GM08714 (cell line): ENCODE results near the gene VWA3A.
A peak's percentile ranks its signal among the peaks of the same experiment; 100 is the strongest.

ENCODE experiments used
- H3K4me3 ChIP-seq: fragments of 200-500 bp; sonication (Bioruptor generic); 2 replicates; pipeline ENCODE4 v1.5.1; 2014; ENCODE audit warnings: mild to moderate bottlenecking, low read length, inconsistent platforms
- ZNF274 ChIP-seq: IDR thresholded peaks from 2 replicates; pipeline ENCODE4 v1.6.1; 2012; ENCODE audit warnings: mild to moderate bottlenecking, low read depth, low read length

Gene VWA3A

DNA sequence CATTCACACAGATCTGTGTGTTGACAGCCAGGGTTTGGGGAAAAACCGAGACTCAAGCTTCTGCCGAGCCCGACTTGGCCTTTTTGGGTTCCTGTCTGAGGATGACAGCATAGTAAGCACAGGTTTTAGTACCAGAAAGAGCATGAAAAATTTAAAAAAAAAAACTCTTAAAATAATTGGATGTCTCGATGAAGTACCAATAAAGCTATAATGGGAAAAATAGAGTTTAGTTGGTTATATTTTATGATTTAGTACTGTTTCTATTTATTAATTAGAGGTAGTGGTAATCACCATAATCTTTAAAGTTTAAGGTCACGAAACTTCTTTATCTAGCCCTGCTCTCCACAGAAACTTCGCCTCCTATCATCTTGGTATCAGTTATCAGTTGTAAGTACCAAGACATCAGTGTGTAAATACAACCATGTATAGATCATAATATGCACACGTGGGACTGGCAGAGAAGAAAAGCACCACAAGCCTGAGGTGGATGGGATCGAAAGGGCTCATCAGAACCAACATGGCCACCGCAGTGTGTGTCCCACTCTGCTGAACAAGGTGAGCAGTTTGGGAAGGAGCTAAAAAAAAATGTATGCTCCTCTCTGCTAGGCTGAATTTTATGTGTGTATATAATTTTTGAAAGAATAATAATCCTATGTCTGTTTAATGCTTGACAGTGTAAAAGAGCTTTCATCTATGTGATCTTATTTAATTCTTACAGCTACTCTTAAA lies 99.4 kb downstream of the VWA3A start:
- peak overlapping the region; percentile 74 for H3K4me3 ChIP-seq
- no peak for TF ChIP-seq ZNF274

DNA sequence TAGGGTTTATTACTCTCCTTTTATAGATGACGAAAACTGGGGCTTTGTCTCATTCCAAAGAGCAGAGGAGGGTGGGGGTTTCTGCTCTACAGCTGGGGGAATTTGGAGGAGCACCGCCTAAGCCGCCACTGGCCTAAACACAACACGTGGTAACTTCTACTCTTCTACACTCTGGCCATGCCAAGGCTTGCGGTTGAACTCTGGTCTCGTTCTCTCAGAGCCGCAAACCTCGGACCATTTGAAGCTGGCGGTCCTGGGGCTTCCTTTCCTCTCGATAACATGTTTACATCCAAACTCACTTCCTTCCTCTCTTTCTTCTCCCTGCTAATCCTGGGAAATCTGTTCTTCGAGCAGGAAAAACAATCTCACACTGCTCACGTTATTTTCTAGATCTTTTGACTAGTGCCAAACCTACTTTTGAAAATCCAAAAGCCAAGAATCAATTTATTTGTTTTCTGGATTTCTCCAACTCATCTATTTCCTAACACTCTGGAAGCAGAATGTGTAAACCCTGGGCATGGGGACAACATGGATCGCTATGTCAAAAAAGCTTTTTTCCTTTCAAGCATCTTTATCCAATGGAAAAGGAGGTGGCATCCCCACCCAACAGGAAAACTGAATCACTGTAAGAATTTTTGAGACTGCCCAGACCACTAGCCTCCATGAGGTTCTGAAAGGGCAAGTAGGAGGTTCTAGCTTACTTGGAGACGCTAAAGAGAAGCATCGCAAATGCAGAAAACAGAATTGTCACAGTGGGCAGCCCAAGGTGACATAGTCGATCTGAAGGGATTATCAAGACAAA lies 100.1 kb downstream of the VWA3A start:
- H3K4me3 ChIP-seq, result peak overlapping the region; percentile 74; the same call in 1 of the 2 replicates
- TF ChIP-seq ZNF274, result no peak

GRCh38 chr16:22193063-22193411 lies 100.7 kb downstream of the VWA3A start:
- H3K4me3 ChIP-seq, result no peak overlapping the region
- TF ChIP-seq ZNF274, result no peak

DNA sequence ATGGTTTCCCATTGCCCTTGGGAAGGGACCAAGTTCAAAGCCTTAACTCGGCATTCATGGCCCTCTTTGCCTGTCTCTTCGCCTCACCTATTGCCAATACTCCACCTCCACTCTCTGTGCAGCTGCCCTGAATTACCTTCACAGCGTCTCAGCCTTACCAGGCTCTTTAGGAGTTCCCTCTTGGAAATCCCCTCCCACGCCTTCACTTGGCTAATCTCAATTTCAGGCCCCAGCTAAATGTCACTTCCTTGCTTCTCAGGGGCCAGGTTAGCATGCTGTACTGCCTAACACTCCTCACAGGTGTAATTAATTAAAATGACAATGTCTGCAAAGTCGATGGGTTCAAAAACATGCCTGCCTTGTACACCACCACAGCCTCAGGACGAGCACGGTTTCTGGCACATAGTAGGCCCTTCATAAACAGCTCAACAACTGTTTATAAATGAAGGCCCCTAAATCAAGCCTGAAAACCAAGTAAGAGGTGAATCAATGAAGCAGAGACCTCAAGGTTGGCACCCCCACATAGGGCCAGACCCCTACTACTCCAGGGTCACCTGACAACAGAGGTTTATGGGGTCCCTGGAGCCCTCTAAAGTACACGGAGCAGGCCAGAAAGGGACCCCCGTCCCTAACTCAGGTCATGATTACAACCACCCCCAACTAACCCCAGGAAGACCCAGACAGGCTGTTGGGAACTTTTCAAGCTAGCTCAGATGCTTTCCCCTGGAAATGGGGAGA lies 102.5 kb downstream of the VWA3A start:
- H3K4me3 ChIP-seq, result no peak overlapping the region
- TF ChIP-seq ZNF274, result no peak

GRCh38 chr16:22195445-22195694 lies 103.0 kb downstream of the VWA3A start:
- TF ChIP-seq ZNF274, result no peak
- H3K4me3 ChIP-seq, result no peak overlapping the region

DNA sequence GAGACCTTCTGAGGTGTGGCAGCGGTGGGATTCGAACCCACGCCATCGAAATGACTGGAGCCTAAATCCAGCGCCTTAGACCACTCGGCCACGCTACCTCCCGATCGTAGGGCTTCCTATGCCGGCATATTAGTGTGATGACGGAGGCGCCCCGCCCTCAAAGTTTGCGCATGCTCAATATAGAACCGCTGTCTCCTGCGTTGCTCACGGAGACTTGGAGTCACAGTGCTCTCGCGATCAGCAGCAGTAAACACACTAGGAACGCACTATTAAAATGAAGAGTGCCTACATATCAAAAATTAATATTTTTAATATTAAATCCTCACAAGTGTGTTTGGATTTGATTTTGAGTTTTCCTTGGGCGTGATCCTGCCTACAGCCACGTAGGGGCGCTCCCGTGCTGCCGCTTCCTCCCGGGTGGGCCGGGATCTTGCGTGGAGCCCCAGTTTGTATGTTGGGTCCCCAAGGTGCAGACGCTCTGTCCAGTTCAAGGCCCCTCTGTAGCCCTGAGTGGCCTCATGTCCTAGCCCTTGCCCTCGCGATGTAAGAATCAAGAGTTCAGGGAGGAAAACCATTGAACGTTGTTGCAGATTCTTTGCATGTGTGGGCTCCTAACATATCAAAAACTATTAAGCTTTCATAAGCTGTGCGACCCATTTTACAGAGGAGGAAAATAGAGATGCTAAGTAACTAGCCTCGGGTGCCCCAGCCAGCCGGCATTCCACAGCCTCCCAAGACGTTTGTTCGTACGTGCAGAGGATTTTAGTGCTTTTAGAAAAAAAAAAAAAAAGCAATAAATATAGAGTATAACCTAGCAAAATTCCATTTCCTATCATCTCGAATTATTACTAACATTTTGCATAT lies 103.6 kb downstream of the VWA3A start:
- peak overlapping the region; percentile 73 for H3K4me3 ChIP-seq
- no peak for TF ChIP-seq ZNF274

DNA sequence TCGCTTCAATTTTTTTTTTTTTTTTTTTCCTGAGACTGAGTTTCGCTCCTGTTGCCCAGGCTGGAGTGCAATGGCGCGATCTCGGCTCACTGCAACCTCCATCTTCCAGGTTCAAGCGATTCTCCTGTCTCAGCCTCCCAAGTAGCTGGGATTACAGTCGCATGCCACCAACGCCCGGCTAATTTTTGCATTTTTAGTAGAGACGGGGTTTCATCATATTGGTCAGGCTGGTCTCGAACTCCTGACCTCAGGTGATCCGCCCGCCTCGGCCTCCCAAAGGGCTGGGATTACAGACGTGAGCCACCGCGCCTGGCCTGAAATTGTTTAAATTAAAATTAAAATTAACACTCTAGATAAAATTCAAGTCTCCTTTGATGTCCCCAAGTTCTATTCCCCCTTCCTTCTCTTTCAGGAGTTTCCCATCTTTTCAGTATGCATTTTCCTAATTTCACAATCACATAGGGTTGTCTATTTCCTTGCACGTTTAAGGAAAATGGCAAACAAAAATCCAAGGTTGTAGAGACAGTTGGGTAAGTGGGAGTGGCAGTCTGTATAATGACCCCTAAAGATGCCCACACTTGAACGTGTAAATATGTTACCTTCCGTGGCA lies 104.3 kb downstream of the VWA3A start:
- H3K4me3 ChIP-seq, result peak overlapping the region; percentile 73; the same call in 1 of the 2 replicates

GRCh38 chr16:22198547-22199293 lies 106.4 kb downstream of the VWA3A start:
- no peak for TF ChIP-seq ZNF274
- H3K4me3 ChIP-seq, result no peak overlapping the region

DNA sequence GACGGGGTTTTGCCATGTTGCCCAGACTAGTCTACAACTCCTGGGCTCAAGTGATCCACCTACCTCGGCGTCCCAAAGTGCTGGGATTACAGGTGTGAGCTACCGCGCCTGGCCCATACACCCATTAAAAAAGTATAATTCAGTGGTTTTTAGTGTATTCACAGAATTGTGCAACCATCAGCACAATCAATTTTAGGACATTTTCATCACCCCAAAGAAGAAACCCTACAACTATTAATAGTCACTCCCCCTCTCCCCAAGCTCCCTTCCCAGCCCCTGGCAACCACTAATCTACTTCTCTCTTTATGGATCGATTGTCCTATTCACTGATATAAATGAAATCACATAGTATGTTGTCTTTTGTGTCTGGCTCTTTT lies 109.9 kb downstream of the VWA3A start:
- TF ChIP-seq ZNF274, result no peak
- H3K4me3 ChIP-seq, result no peak overlapping the region

DNA sequence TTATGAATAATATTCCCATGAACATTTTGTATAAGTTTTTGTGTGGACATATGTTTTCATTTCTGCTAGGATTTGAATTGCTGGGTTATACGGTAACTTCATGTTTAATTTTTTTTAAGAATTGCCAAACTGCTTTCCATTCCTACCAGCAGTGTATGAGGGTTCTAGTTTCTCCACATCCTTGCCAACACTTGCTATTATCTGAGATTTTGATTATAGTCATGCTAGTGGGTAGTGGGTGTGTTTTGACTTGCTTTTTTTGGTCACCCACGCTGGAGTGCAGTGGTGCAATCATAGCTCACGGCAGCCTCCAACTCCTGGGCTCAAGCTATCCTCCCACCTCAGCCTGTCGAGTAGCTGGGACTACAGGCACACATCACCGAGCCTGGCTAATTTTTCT lies 110.8 kb downstream of the VWA3A start:
- TF ChIP-seq ZNF274, result no peak
- no peak overlapping the region for H3K4me3 ChIP-seq

DNA sequence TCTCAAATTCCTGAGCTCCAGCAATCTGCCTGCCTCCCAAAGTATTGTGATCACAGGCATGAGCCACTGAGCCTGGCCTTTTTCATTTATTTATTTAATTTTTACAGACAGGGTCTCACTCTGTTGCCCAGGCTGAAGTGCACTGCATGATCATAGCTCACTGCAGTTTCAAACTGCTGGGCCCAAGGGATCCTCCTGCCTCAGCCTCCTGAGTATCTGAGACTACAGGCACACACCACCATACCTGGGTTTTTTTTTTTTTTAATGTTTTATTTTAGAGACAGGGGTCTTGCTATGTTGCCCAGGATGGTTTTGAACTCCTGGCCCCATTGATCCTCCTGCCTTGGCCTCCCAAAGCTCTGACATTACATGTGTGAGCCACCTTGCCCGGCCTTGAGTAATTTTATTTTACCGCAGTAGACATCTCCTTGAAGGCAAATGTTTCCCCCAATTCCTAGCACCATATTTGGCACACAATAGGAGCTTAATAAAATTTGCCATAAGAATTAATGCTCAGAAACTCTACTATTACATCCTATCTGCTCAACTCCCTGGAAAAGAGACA lies 111.8 kb downstream of the VWA3A start:
- no peak overlapping the region for H3K4me3 ChIP-seq
- no peak for TF ChIP-seq ZNF274

DNA sequence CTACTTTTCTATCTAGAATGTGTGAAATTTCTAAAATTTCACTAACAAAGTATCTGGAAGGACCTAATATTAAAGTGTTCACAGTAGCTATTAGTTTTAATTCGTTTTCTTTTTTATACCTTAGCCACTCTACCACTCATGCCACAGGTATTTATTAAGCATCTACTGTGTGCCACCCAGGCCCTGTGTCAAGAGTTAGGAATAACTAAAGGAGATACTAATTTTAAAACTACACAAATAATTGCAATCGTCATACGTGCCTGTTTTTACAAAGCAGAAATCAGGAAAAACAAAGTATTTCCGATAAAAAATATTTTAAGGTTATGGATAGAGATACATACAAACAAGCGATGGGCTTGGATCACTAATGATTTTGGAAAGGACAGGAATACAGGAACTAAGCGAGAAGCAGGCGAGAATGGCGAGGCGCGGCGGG lies 113.3 kb downstream of the VWA3A start:
- peak overlapping the region; percentile 42; the same call in 1 of the 2 replicates for H3K4me3 ChIP-seq
- TF ChIP-seq ZNF274, result no peak
